Measurements from ENCODE around the gene RASGEF1C. TPM values are rescaled to one million over a fixed set of nuclear protein-coding genes. Genes with fewer than 3 reads are reported as not detected.

RASGEF1C gene
- total RNA-seq, 2 experiments from 2014 or later: not detected

- H3K27ac ChIP-seq (ENCODE audit: low read depth, low read length, poor library complexity, severe bottlenecking): no peak overlapping the region
- intact Hi-C loops (cut with micrococcal nuclease; ENCODE audit: unreplicated experiment): no loop called here
- no peak overlapping the region for H3K4me3 ChIP-seq (ENCODE audit: low read depth, low read length, poor library complexity, severe bottlenecking)
- no peak overlapping the region for H2AFZ ChIP-seq (ENCODE audit: low read length)
- no peaks in the 10 kb centered on the region for H3K79me2 ChIP-seq (ENCODE audit: insufficient read depth, low read depth, low read length)
- ChIA-PET CTCF (ENCODE audit: unreplicated experiment) (no interaction called here), POLR2A (no interaction called here)
- TF ChIP-seq EZH2phosphoT487 (IDR thresholded peaks at IDR 0.05; ENCODE audit: borderline replicate concordance, low read depth, low read length) (no peak), CTCF (conservative IDR thresholded peaks at IDR 0.05; ENCODE audit: low read length) (no peak)
- H3K9me2 ChIP-seq (ENCODE audit: insufficient read depth, low read length): no peaks in the 10 kb centered on the region
- BruUV-seq (replicated peaks): no TSS peak
- no peaks in the 10 kb centered on the region for H3K36me3 ChIP-seq (ENCODE audit: insufficient read depth, low read length)
- H3K4me2 ChIP-seq (ENCODE audit: low read length): no peak overlapping the region
- no peaks in the 10 kb centered on the region for H4K20me1 ChIP-seq (ENCODE audit: insufficient read depth, low read length)
- DNase-seq (ENCODE audit: low spot score): no peak
- no peaks in the 10 kb centered on the region for H3K4me1 ChIP-seq (ENCODE audit: insufficient read depth, low read length, poor library complexity, severe bottlenecking)
- H3K9me3 ChIP-seq (ENCODE audit: low read length): no peaks in the 10 kb centered on the region
Observed at GRCh38 chr5:180139731-180140055, 69.3 kb downstream of the RASGEF1C start.

GRCh38 chr5:180138976-180139730 is 69.9 kb downstream of the RASGEF1C start:
- Histone ChIP-seq H3K4me1 (ENCODE audit: insufficient read depth, low read length, poor library complexity, severe bottlenecking) (no peaks in the 10 kb centered on the region), H3K9me3 (ENCODE audit: low read length) (no peaks in the 10 kb centered on the region), H3K79me2 (ENCODE audit: insufficient read depth, low read depth, low read length) (no peaks in the 10 kb centered on the region), H2AFZ (ENCODE audit: low read length) (no peak overlapping the region), H3K36me3 (ENCODE audit: insufficient read depth, low read length) (no peaks in the 10 kb centered on the region), H3K27ac (ENCODE audit: low read depth, low read length, poor library complexity, severe bottlenecking) (no peak overlapping the region), H3K9me2 (ENCODE audit: insufficient read depth, low read length) (no peaks in the 10 kb centered on the region), H3K4me2 (ENCODE audit: low read length) (no peak overlapping the region), H4K20me1 (ENCODE audit: insufficient read depth, low read length) (no peaks in the 10 kb centered on the region), H3K4me3 (ENCODE audit: low read depth, low read length, poor library complexity, severe bottlenecking) (no peak overlapping the region)
- BruUV-seq (replicated peaks): no TSS peak
- POLR2A ChIA-PET: no interaction called here
- CTCF ChIA-PET (ENCODE audit: unreplicated experiment): no interaction called here
- no peak for DNase-seq (ENCODE audit: low spot score)
- intact Hi-C loops (cut with micrococcal nuclease; ENCODE audit: unreplicated experiment): no loop called here
- TF ChIP-seq CTCF (conservative IDR thresholded peaks at IDR 0.05; ENCODE audit: low read length) (no peak), EZH2phosphoT487 (IDR thresholded peaks at IDR 0.05; ENCODE audit: borderline replicate concordance, low read depth, low read length) (no peak)

GRCh38 chr5:180138214-180138975 is 70.6 kb downstream of the RASGEF1C start:
- Histone ChIP-seq H4K20me1 (ENCODE audit: insufficient read depth, low read length) (no peaks in the 10 kb centered on the region), H2AFZ (ENCODE audit: low read length) (no peak overlapping the region), H3K36me3 (ENCODE audit: insufficient read depth, low read length) (no peaks in the 10 kb centered on the region), H3K4me3 (ENCODE audit: low read depth, low read length, poor library complexity, severe bottlenecking) (no peak overlapping the region), H3K27ac (ENCODE audit: low read depth, low read length, poor library complexity, severe bottlenecking) (no peak overlapping the region), H3K9me3 (ENCODE audit: low read length) (no peaks in the 10 kb centered on the region), H3K4me1 (ENCODE audit: insufficient read depth, low read length, poor library complexity, severe bottlenecking) (no peaks in the 10 kb centered on the region), H3K9me2 (ENCODE audit: insufficient read depth, low read length) (no peaks in the 10 kb centered on the region), H3K79me2 (ENCODE audit: insufficient read depth, low read depth, low read length) (no peaks in the 10 kb centered on the region), H3K4me2 (ENCODE audit: low read length) (no peak overlapping the region)
- TF ChIP-seq CTCF (conservative IDR thresholded peaks at IDR 0.05; ENCODE audit: low read length) (no peak), EZH2phosphoT487 (IDR thresholded peaks at IDR 0.05; ENCODE audit: borderline replicate concordance, low read depth, low read length) (no peak)
- ChIA-PET CTCF (ENCODE audit: unreplicated experiment) (no interaction called here), POLR2A (no interaction called here)
- DNase-seq (ENCODE audit: low spot score): no peak
- BruUV-seq (replicated peaks): no TSS peak
- intact Hi-C loops (cut with micrococcal nuclease; ENCODE audit: unreplicated experiment): no loop called here
